Amniotic stem cell (primary cell): ENCODE measurements around the gene PLAAT3.
"Not testable (repeated sequence)": the region's sequence is repeated elsewhere in the genome, so short reads cannot be mapped to it uniquely, and the experiment has no call there.

Experiments
- DNase-seq: peaks from one replicate; lab custom pipeline; 2025; lab: John Stamatoyannopoulos, UW

PLAAT3 gene

GRCh38 chr11:63614136-63614671, at the start of gene PLAAT3:
PLAAT3 (minus strand) TSS chr11:63614433; CDS start chr11:63614014, 419 bp downstream.
- DNase-seq = no peak

DNA sequence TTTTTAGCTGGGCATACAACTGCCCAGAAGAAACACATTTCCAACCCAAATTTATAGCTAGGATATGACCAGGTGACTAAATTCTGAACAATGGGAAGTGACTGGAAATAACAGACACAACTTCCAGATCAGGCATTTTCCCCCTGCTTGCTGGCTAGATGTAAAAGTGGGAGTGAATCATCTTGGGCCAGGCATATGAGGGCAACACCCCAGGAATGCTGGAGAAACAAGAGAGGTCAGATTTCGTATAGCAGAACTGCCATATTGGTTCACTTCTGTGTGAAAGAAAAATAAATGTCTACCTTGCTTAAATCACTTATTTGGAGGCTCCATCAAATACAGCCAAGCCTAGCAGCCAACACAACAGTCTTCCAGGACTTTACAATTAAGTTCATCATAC, 49.6 kb upstream of the PLAAT3 start:
- DNase-seq = peak; percentile 48

DNA sequence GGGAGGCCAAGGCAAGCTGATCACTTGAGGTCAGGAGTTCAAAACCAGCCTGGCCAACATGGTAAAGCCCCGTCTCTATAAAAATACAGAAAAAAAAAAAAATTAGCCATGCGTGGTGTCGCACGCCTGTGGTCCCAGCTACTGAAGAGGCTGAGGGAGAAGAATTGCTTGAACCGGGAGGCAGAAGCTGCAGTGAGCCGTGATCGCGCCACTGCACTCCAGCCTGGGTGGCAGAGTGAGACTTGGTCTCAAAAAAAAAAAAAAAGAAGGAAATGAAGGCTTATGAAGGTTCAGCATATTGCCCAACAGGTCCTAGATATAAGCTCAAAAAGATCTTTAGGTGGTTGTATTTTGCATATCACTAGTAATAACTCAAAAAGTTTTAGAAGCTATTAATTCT, 46.7 kb upstream of the PLAAT3 start:
- no peak for DNase-seq

DNA sequence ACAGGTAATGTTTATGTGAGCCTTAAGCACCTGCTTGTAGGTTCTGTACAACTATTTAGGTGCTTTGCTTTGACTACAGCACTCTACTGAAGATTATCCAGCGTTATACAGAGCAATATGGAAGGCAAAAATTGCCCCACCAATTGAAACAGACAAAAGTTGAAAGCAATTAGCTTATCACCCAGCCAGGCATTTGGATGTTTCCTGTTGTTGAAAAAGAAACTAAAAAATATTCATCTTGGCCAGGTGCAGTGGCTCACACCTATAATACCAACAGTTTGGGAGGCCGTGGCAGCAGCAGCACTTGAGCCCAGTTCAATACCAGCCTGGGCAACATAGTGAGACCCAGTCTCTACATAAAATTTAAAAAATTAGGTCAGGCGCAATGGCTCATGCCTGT, 38.4 kb upstream of the PLAAT3 start:
- DNase-seq = no peak

DNA sequence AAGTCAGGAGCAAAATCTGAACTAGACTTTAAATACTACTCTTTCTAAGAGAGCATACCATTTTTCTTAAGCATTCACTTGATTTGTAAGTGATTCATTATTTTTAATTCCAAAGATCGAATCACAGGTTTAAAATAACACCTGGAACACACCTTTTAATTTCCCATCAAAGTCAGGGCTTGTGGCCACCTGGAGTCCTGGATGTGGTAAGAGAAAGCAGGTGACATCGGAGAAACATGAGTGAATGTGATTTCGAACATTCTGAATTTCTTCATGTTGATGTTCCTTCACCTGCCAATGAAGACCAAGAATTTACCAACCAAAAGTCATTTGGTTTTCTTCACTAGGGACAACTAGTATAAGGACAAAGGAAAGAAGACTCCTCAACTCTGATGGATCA, 29.0 kb upstream of the PLAAT3 start:
- DNase-seq = no peak

- peak; percentile 6 for DNase-seq
Observed at GRCh38 chr11:63641727-63642126, 27.5 kb upstream of the PLAAT3 start.

DNA sequence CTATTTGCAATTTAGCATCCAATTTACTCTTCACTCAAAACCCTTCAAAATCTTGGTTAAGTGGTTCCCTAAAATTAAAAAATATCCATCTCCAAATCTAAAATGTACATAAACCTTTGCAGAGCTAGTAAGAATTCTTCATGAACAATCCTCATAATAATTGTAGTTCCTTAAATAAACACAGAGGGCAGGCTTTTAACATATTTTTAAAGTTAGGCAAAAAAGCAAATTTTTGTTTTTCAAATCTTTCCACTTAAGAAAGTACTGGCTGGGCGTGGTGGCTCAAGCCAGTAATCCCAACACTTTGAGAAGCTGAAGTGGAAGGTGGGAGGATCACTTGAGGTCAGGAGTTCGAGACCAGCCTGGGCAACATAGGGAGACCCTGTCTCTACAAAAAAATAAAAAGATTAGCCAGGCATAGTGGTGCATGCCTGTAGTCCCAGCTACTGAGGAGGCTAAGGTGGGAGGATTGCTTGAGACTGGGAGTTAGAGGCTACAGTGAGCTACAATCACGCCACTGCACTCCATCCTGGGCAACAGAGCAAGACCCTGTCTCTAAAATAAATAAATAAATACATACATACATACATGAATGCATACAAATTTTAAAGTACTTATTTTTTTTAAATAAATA, 25.1 kb upstream of the PLAAT3 start:
- peak; percentile 7 for DNase-seq

DNA sequence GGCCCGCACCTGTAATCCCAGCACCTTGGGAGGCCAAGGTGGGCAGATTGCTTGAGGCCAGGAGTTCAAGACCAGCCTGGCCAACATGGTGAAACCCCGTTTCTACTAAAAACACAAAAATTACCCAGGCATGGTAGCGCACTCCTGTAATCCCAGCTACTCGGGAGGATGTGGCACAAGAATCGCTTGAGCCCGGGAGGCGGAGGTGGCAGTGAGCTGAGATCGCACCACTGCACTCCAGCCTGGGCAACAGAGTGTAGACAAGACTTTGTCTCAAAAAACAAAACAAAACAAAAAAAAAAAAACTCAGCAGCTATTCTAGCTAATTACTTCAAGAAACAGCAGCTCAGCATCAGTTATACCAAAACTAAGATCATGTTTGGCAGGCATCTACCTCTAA, 24.2 kb upstream of the PLAAT3 start:
- not testable (repeated sequence) for DNase-seq

- peak; percentile 36 for DNase-seq
Observed at GRCh38 chr11:63635762-63636465, 21.7 kb upstream of the PLAAT3 start.

- DNase-seq = no peak
Observed at GRCh38 chr11:63629426-63629825, 15.2 kb upstream of the PLAAT3 start.

- DNase-seq = no peak
Observed at GRCh38 chr11:63623513-63624140, 9.4 kb upstream of the PLAAT3 start.

- DNase-seq = no peak
Observed at GRCh38 chr11:63622323-63622722, 8.1 kb upstream of the PLAAT3 start.

DNA sequence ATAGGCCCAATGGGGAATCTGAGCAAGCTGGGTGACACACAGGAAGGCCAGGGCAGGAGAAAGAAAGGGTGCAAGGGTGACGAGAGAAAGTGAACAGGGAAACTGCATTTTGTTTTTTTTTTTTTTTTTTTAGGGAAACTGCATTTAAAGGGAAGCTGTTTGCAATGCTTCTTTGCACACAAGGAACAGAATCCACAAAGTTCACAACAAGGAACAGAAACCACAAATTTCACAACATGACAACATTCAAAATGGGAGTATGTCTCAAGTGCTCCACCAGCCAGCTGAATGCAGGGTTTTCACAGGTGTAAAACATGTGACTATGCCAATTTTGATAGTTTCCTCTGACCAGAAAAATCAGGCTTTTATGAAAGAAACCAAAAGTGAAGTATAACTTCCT, 6.8 kb upstream of the PLAAT3 start:
- no peak for DNase-seq

- DNase-seq = no peak
Observed at GRCh38 chr11:63619967-63620366, 5.7 kb upstream of the PLAAT3 start.

GRCh38 chr11:63617686-63618085, 3.5 kb upstream of the PLAAT3 start:
- DNase-seq = not testable (repeated sequence)

GRCh38 chr11:63616953-63617352, 2.7 kb upstream of the PLAAT3 start:
- DNase-seq = no peak

DNA sequence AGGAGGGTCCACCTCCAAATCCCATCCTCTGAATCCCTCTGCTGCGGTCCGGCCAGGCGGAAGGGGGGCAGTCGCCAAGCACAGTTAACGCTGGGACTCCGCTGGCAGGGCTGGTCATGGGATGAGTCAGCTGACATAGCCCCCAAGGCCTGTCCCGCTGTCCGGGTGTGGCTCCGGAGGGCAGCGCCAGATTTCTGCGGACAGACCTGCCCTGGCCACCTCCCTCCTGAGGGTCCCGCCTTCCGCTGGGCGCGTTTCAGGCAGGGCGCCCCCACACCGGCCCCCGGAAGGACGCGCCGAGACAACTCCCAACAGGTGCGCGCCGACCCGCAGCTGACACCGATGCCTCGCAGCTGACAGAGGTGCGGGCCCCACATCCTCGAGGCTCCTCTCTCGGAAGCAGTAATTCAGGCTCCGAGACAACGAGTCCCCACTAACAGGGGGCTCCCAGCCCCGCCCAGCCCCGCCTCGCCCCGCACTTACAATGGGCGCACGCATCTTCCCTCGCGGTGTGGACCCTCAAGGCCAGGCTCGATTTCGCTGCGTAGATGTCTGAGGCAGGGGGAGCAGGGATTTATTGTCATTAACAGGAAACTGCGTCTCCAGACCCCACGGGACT, 607 bp downstream of the PLAAT3 start:
- no peak for DNase-seq

DNA sequence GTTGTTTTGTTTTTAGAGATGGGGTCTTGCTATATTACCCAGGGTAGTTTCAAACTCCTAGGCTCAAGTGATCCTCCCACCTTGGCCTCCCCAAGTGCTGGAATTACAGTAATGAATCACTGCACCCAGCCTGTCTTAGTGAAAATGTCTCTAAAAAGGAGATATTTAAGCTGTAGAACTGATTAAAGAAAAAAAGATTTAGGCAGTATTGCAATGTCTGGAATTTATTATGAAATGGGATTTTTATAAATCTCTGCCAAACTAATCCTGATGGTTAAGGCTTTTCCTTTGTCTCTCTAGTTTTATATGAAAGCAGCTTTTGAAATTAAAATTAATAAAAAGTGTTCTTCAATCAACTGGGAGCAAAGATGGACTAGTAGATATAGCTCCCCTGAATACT, 2.1 kb downstream of the PLAAT3 start:
- DNase-seq = no peak

GRCh38 chr11:63611395-63611747, 2.9 kb downstream of the PLAAT3 start:
- no peak for DNase-seq

GRCh38 chr11:63610604-63611394, 3.4 kb downstream of the PLAAT3 start:
- DNase-seq = no peak

- DNase-seq = no peak
Observed at GRCh38 chr11:63609971-63610580, 4.2 kb downstream of the PLAAT3 start.
